CD4-positive, alpha-beta T cell treated with Interleukin-10 for 1 hour (primary cell): ENCODE results near the gene CFAP45.
A peak's percentile ranks its signal among the peaks of the same experiment; 100 is the strongest.

Experiments
- DNase-seq: peaks from one replicate; pipeline ENCODE4 v3.0.0-alpha.2; 2020

The CFAP45 gene

DNA sequence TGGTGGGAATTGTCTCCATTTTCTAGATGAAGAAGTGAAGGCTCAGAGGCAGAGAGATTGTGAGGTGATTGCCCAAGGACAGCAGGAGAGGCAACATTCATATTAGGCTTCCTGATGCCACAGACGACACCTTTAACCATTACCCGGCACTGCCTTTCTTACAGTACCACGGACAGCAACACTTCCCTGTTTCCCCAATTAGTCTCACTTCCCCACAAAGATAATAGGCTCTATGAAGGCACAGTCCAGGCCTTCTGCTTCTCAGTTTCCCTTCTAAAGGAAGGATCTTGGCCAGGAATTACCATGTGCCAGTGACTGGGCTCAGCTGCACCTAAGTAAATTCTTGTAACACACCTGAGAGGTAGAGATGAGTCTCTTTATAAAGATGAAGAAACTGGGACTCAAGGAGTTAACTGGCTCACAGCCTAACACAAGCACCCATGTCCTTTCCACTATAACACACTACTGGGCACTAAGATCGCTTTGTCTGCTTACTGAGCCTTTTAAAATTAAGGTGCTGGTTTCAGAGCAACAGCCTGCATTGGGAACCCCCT is 35.8 kb upstream of the CFAP45 start:
- DNase-seq, result peak; percentile 3

GRCh38 chr1:159935305-159935704 is 35.3 kb upstream of the CFAP45 start:
- no peak for DNase-seq

DNA sequence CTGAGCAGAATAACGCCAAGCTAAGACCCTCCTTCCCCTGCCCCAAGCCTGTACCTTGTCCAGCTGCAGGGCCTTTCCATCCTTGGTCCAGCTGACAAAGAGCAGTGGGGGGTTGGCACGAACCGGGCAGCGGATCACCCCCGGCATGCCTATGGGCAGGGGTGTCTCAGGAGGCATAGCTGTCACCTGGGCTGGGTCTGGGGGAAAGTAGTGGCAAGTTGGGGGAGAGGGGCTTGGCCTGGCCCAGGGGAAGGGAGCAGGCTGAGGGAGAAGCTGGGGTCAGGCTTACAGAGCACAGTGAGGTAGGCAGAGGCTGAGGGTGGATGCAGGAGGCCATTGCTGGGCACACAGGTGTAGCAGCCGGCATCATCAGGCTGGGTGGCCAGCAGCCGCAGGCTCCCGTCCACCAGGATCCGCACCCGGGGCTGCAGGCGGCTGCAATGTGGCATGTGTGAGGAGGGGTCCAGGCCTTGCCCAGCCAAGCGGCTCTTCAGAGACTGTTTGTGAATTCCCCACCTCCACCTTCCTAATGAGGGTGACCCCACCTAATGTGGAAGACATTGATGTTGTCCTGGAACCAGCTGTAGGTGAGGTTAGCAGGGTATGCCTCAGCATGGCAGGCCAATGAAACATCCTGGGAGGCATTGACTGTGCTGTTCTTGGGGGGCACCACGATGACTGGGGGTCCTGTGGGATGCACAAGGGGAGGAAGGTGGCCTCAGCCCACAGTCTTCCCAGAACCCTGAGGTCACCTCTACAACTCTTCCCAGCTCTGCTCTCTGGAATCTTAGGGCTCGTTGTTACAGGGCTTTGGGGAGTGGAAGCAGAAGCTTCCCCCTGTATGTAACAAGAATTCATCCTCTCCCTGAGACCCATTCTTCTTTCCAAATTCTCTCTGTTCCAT is 34.4 kb upstream of the CFAP45 start:
- no peak for DNase-seq

- DNase-seq, result no peak
Measured at GRCh38 chr1:159933347-159933746, 33.4 kb upstream of the CFAP45 start.

DNA sequence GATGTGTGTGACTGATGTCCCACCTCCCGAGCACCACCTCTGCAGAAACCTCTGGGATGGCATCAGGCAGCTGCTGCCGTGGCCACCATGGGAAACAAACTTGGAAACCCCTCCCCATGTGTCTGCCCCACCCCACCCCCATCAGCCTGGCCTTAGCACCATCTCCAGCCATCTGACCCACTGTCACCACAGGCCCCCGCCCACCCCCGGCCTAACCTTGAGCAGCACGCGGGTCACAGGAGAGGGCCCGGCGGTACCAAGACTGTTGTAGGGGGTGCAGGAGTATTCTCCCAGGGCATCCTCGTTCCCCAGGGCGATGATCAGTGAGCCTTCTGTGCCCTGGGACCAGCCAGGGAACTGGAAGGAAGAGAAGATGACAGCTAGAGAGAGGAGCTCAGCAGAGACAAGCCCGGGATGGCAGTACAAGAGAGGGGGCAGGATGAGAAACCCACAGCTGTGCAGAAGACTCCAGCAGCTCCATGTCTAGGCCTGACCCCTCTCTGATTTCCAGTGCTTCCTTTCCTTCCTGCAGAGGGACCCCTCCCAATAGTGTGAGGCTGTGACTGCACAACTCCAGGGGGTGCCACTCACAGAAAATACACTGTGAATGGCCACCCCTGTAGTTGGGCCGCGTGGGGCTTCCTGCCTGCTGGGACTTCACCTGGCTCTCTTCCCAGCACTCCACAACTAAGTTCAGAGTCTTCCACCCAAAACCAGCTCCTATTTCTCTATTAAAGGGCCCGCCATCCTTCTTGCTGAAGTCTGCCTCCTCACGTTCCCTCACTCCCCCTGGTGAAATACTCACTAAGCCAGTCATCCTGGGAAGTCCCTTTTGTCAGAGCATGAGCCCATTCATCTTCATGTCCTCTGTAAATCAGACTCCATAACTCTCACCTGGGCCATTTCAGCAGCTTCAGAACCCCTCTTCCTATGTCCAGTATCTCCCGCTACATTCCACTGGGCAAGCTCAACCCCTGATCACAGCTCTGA is 32.6 kb upstream of the CFAP45 start:
- no peak for DNase-seq

DNA sequence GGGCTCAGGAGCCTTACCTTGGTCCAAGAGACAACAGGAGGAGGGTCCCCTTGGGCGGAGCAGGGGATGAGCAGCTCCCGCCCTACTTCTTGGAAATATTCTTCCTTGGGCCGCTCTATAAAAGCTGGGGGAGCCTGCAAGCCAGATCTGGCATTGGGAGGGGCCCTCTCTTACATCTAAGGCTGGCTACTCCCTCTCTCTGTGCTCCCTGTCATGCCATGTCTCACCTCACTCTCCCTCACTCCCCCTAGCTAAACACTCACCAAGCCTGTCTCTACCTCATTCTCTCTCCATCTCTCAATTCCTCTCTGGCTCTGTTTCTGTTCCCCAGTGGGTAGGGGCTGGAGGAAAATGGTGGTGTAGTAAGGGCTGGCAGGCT is 31.8 kb upstream of the CFAP45 start:
- DNase-seq, result no peak

DNA sequence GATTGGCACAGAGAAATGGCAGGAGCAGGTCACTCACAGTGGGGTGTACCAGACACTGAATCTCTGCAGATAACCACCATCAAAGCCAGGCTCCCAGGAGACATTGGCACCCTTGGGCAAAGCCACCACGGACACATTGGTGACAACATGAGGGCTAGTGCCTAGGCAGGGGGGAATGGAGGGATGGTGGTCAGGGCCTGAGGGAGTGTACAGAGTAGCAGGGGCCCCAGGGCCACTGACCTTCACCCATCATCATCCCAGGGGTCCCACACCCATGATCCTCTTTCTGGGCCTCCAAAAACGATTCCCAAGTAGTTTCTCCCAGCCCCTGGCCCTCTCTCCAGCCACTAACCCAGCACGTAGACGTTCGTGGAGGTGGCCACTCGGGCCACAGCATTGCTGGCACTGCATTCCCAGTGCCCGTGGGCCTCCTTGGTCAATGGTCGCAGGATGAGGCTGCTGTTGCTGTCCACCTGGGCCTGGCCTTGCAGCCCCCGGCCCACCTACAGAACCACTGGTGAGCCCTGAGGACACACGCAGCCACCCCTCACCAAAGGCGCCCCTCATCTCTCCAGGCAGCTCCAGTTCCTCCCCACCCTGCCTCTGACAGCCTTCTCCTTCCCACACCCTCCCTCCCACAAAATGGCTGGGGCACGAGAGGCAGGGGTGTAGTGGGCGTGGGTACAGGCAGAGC is 31.3 kb upstream of the CFAP45 start:
- no peak for DNase-seq

DNA sequence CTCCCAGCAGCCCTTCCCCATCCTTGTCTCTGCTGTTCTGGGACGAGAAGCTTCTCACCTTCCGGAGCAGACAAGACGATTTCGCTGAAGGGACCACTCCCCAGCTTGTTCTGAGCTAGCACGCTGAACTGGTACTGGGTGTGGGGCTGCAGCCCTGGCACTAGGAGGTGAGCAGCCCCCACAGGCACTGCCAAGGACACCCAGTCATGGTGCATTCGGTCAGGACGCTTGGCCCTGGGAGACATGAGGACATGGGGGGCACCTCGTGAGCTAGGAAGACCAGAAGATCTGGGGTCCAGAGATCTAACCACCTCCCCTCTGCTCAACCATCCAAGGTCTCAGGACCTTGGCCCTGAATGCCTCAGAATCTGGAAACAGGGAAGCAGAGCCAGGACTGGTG is 30.7 kb upstream of the CFAP45 start:
- no peak for DNase-seq

- DNase-seq, result no peak
Measured at GRCh38 chr1:159930216-159930615, 30.3 kb upstream of the CFAP45 start.

- no peak for DNase-seq
Measured at GRCh38 chr1:159929155-159930051, 29.4 kb upstream of the CFAP45 start.

GRCh38 chr1:159928491-159929050 is 28.6 kb upstream of the CFAP45 start:
- DNase-seq, result no peak

DNA sequence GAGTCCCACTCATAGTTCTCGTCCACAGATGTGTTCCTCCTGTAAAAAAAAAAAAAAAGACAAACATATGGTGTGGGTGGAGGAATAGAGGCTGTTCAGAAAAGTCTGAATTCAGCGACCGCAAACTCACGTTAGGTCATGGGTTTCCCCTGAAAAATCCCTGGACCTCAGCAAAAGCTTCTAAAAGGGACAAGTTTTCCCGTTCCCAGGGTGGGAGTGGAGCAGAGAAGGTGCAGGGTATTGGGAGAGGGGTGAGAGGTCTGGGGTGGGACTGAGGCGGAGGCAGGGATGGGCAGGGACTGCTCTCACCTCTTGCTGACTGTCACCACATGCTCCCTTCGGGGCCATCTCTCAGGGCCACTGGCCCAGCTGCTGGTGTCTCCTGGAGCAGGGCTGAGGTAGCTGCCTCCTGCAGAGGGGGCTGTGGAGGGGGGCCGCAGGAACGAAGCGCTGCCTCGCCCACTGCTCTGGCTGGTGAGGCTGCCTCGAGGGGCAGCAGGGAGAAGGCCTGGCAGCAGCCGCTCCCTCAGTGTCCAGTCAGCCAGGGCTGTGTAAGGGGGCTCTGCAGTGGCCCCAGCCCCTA is 28.0 kb upstream of the CFAP45 start:
- DNase-seq, result no peak

GRCh38 chr1:159927211-159927848 is 27.4 kb upstream of the CFAP45 start:
- no peak for DNase-seq

DNA sequence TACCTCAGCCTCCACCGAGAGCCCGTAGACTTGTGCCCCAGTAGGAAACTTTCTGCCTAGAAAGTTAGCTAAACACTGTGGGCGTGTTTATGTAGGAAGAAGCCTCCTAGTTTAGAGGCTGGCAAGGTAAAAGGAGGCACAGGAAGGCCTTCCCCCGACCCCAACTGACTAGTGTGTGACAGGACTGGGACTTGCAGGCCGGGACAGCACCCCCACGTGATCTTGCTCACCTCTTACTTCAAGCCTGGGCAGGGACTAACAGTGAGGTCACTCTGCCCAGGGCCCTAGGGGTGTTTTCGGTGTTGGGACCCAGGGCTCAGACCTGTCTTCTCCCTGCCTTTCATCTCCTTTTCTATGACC is 25.7 kb upstream of the CFAP45 start:
- DNase-seq, result no peak

DNA sequence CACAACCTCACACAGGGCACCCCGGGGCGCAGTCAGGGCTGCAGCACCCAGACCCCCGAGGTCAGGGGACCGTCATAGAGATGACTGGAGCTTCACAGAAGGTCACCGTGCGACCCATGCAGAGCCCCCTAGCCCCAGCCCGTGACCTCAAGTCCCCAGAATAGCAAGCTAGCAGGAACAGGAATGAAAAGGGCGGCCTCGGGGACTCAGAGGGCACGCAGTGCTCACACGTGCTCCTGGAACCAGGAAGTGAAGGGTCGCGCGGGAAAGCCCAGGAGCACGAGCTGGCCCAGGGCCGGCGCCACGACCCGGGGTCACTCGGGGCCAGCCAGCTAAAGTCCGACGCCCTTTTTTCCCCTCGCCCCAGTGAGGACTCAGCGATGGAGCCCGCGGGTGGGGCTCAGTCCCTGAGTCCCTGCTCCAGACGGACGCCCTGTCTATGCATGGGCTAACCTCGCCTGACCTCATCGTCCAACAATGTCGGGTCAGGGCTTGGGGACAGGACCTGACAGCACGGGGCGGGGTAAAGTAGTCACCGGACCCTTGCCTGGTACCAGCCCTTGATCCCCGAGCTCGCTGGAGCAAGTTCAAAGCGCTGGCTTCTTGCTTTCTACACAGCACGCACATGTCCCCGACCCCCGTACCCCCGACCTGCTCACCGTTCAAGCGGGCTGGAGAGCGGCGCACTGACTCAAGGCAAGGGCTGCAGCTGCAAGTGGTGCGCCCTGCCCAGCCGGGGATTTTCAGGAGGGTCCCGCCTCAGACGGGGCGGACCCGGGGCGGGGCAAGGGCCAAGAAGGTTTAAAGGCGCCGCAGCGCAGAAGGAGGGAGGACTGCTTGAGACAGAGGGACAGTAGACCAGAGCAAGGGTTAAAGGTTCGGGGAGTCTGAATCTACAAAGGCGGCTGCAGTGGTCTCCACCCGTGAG is 25.1 kb upstream of the CFAP45 start, which contains the start of gene TAGLN2:
Gene TAGLN2, minus strand, starts transcription at position 717 of the 928 bp plus-strand sequence. CDS start 4,998 bp downstream, outside the sequence.
- DNase-seq, result peak; percentile 94

DNA sequence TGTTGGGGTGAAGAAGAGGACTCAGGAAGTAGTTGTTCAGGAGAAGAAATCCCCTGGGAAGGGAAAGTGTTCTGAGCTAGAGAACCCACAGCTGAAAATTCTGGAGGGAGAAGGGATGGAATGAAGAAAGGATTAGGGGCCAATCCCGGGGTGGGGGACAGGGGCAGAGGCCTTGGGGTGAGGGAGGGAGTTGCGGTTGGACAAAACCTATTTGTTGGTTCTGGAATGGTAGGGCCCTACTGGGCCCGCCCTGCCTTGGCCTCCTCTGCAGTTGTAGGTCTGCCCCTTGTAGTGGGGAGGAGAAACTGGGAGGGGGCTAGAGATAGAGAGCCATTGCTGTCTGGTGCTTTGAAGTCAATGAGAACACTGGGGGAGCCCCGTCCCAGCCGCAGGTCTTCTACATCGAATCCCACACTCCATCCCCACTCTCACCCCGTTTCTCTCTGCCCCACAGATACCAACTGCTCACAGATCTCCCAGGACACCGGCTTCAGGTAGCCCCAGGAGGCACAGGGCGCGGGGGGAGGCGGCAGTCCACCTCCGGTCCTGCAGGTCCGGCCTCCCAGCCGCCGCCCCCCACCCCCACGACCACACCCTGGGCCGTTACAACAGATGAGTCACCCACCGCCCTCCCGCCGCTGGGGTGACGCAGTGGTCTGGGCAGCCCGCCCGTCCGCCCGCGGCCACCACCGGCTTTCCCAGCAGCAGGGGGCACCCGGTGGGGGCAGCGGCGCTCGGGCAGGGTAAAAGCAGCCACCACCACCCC is 24.2 kb upstream of the CFAP45 start:
- peak; percentile 85 for DNase-seq

DNA sequence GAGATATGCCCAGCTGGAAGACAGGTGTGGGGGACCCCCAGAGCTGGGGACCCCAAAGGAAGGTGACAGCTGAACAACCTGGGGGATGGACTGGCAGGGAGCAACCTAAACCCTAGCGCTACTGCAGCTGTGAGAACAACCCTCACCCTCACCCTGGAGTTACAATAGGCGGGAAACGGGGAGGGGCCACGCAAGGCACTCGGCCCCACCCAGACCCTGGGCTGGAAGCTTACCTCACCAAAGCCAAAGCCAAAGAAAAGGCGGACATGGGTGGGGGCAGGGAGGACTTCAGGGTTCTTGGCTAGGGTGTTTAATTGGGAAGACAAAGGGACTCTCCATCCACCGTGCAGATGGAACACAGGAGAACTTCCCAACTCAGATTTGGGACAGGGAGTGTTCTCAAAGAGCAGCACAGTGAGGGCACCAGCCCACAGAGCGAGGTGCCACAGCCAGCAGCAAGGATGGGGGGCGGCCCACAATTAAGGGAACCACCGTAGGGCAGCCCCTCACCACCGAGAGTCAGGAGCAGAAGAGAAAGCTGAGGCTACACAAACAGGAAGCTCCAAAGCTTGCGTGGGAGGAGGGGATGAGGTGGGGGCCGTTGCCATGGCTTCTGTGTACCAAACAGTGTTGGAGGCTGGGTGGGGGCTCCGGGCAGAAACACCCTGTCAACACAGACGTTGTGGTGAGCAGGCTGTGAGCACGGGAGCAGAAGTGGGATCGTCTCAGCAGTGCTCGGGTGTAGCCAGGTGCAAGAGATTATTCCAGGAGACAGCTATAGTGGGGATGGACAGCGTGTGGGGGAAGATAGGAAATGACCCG is 23.4 kb upstream of the CFAP45 start:
- peak; percentile 96 for DNase-seq
